CD8-positive, alpha-beta memory T cell (primary cell): ENCODE measurements around the gene BRD9. TPM values are rescaled to one million over a fixed set of nuclear protein-coding genes. Genes with fewer than 3 reads are reported as not detected.

Experiments
- CTCF ChIA-PET: fragments of 350-600 bp; sonication (Branson Sonifier 250); formaldehyde crosslinking; loops from one replicate; lab custom pipeline; 2021; ENCODE audit warnings: antibody characterized with exemption; lab: Charles Lee
- POLR2A ChIA-PET: fragments of 350-600 bp; sonication (Branson Sonifier 250); formaldehyde crosslinking; loops from one replicate; lab custom pipeline; 2021; ENCODE audit warnings: antibody characterized with exemption; lab: Charles Lee
- DNase-seq, 5 donors: peaks; one replicate each; pipeline versions ENCODE4 v3.0.0 to v3.0.0-alpha.2; 2020 to 2022; ENCODE audit warnings: mixed read lengths in 1 of 5
- H3K27ac ChIP-seq: one replicate; pipeline ENCODE4 v1.7.0; 2013; ENCODE audit warnings: low read depth, mild to moderate bottlenecking, low read length, moderate library complexity
- H3K27me3 ChIP-seq: 2 replicates; pipeline ENCODE4 v1.7.0; 2013; ENCODE audit warnings: low read length, mild to moderate bottlenecking; ENCODE audit not compliant: insufficient read depth, poor library complexity, severe bottlenecking
- H3K36me3 ChIP-seq: 2 replicates; pipeline ENCODE4 v1.7.0; 2013; ENCODE audit warnings: mild to moderate bottlenecking, low read length, moderate library complexity; ENCODE audit not compliant: insufficient read depth
- H3K4me1 ChIP-seq: 2 replicates; pipeline ENCODE4 v1.7.0; 2013; ENCODE audit warnings: mild to moderate bottlenecking, low read length, moderate library complexity; ENCODE audit not compliant: insufficient read depth
- H3K4me3 ChIP-seq: 2 replicates; pipeline ENCODE4 v1.7.0; 2013; ENCODE audit warnings: mild to moderate bottlenecking, low read length
- H3K9me3 ChIP-seq: 2 replicates; pipeline ENCODE4 v1.7.0; 2013; ENCODE audit warnings: mild to moderate bottlenecking, low read length
- H3K27ac Mint-ChIP-seq, 8 donors: one replicate each; pipeline ENCODE4 v1.8.0; 2020 to 2021; ENCODE audit warnings: mixed read lengths in 8 of 8, mild to moderate bottlenecking in 6 of 8, inconsistent platforms in 3 of 8, moderate library complexity in 3 of 8
- H3K27me3 Mint-ChIP-seq, 2 donors: one replicate each; pipeline ENCODE4 v1.8.0; 2020 to 2021; ENCODE audit warnings: mixed read lengths in 2 of 2, mild to moderate bottlenecking in 1 of 2, moderate library complexity in 1 of 2
- H3K36me3 Mint-ChIP-seq, 3 donors: one replicate each; pipeline ENCODE4 v1.8.0; 2020 to 2021; ENCODE audit warnings: mixed read lengths in 3 of 3, inconsistent platforms in 1 of 3, mild to moderate bottlenecking in 1 of 3
- H3K4me1 Mint-ChIP-seq, 3 donors: one replicate each; pipeline ENCODE4 v1.8.0; 2020 to 2021; ENCODE audit warnings: mixed read lengths in 3 of 3, inconsistent platforms in 1 of 3, mild to moderate bottlenecking in 1 of 3
- H3K4me3 Mint-ChIP-seq, 7 donors: one replicate each; pipeline ENCODE4 v1.8.0; 2020 to 2021; ENCODE audit warnings: mixed read lengths in 7 of 7, mild to moderate bottlenecking in 6 of 7, moderate library complexity in 4 of 7, inconsistent platforms in 2 of 7
- H3K9me3 Mint-ChIP-seq, 5 donors: one replicate each; pipeline ENCODE4 v1.8.0; 2020 to 2022; ENCODE audit warnings: mixed read lengths in 5 of 5, mild to moderate bottlenecking in 3 of 5, moderate library complexity in 2 of 5, inconsistent platforms in 1 of 5
- polyA plus RNA-seq: library from polyadenylated mRNA; unstranded; fragments of 300-500 nt; fragmentation: Illumina TruSeq; gene quantifications from one replicate; pipeline ENCODE4 v1.2.3, GENCODE V29; 2021
- total RNA-seq, 2 experiments: library from RNA; stranded (reverse); gene quantifications; one replicate each; pipeline ENCODE4 v1.2.3, GENCODE V29; 2021

The BRD9 gene
- total and polyA plus RNA-seq, 3 experiments from 2014 or later = 18.9 to 53.8 (median 52.6) TPM

GRCh38 chr5:868428-869135 lies 24.0 kb downstream of the BRD9 start:
- Mint-ChIP-seq H3K4me1 (peaks cover 0 to 8% (median 3%) of the 10 kb centered on the region in 3 donors), H3K27me3 (no peaks in the 10 kb centered on the region), H3K36me3 (peaks cover 10 to 96% (median 32%) of the 10 kb centered on the region in 3 donors), H3K4me3 (no peak overlapping the region), H3K27ac (peak overlapping the region in 2 of 8 donors; percentile 17 to 46), H3K9me3 (no peaks in the 10 kb centered on the region)
- Histone ChIP-seq H3K9me3 (no peaks in the 10 kb centered on the region), H3K27ac (no peak overlapping the region), H3K4me1 (no peaks in the 10 kb centered on the region), H3K36me3 (peaks cover 51% of the 10 kb centered on the region), H3K27me3 (no peaks in the 10 kb centered on the region), H3K4me3 (no peak overlapping the region)
- POLR2A ChIA-PET = no interaction called here
- CTCF ChIA-PET = no interaction called here
- no peak for DNase-seq

GRCh38 chr5:867300-867870 lies 25.2 kb downstream of the BRD9 start:
- Mint-ChIP-seq H3K27ac (peak overlapping the region in 2 of 8 donors; percentile 15 to 38), H3K27me3 (no peaks in the 10 kb centered on the region), H3K4me1 (peaks cover 0 to 8% (median 0%) of the 10 kb centered on the region in 3 donors), H3K36me3 (peaks cover 10 to 98% (median 28%) of the 10 kb centered on the region in 3 donors), H3K4me3 (no peak overlapping the region), H3K9me3 (no peaks in the 10 kb centered on the region)
- Histone ChIP-seq H3K9me3 (no peaks in the 10 kb centered on the region), H3K27ac (no peak overlapping the region), H3K4me1 (no peaks in the 10 kb centered on the region), H3K36me3 (peaks cover 42% of the 10 kb centered on the region), H3K27me3 (no peaks in the 10 kb centered on the region), H3K4me3 (no peak overlapping the region)
- no peak for DNase-seq
- ChIA-PET POLR2A (no interaction called here), CTCF (no interaction called here)

GRCh38 chr5:865771-866170 lies 26.8 kb downstream of the BRD9 start:
- Histone ChIP-seq H3K36me3 (peaks cover 32% of the 10 kb centered on the region), H3K27ac (no peak overlapping the region), H3K27me3 (no peaks in the 10 kb centered on the region), H3K9me3 (no peaks in the 10 kb centered on the region), H3K4me1 (no peaks in the 10 kb centered on the region), H3K4me3 (no peak overlapping the region)
- H3K27me3 Mint-ChIP-seq = no peaks in the 10 kb centered on the region
- no peaks in the 10 kb centered on the region for H3K9me3 Mint-ChIP-seq
- DNase-seq = no peak
- peaks cover 0 to 8% (median 0%) of the 10 kb centered on the region in 3 donors for H3K4me1 Mint-ChIP-seq
- peak overlapping the region in 1 of 8 donors; percentile 55 for H3K27ac Mint-ChIP-seq
- ChIA-PET POLR2A (no interaction called here), CTCF (no interaction called here)
- H3K36me3 Mint-ChIP-seq = peaks cover 10 to 84% (median 25%) of the 10 kb centered on the region in 3 donors
- no peak overlapping the region for H3K4me3 Mint-ChIP-seq

- H3K9me3 ChIP-seq = no peaks in the 10 kb centered on the region
- H3K27ac Mint-ChIP-seq = no peak overlapping the region
- H3K9me3 Mint-ChIP-seq = no peaks in the 10 kb centered on the region
- DNase-seq = no peak
- POLR2A ChIA-PET = no interaction called here
- peaks cover 10 to 78% (median 21%) of the 10 kb centered on the region in 3 donors for H3K36me3 Mint-ChIP-seq
- peaks cover 28% of the 10 kb centered on the region for H3K36me3 ChIP-seq
- no peak overlapping the region for H3K4me3 Mint-ChIP-seq
- no peaks in the 10 kb centered on the region for H3K27me3 ChIP-seq
- CTCF ChIA-PET = no interaction called here
- H3K27me3 Mint-ChIP-seq = no peaks in the 10 kb centered on the region
- no peak overlapping the region for H3K4me3 ChIP-seq
- H3K27ac ChIP-seq = no peak overlapping the region
- no peaks in the 10 kb centered on the region for H3K4me1 ChIP-seq
- H3K4me1 Mint-ChIP-seq = peaks cover 0 to 8% (median 0%) of the 10 kb centered on the region in 3 donors
Observed at GRCh38 chr5:865168-865521, 27.5 kb downstream of the BRD9 start.

- Histone ChIP-seq H3K36me3 (peaks cover 22% of the 10 kb centered on the region), H3K4me3 (no peak overlapping the region), H3K27ac (no peak overlapping the region), H3K4me1 (no peaks in the 10 kb centered on the region), H3K27me3 (no peaks in the 10 kb centered on the region), H3K9me3 (no peaks in the 10 kb centered on the region)
- Mint-ChIP-seq H3K4me3 (no peak overlapping the region), H3K9me3 (no peaks in the 10 kb centered on the region), H3K27me3 (no peaks in the 10 kb centered on the region), H3K27ac (peak overlapping the region in 1 of 8 donors; percentile 47), H3K36me3 (peaks cover 10 to 73% (median 19%) of the 10 kb centered on the region in 3 donors), H3K4me1 (peaks cover 0 to 8% (median 0%) of the 10 kb centered on the region in 3 donors)
- ChIA-PET CTCF (no interaction called here), POLR2A (no interaction called here)
- DNase-seq = no peak
Observed at GRCh38 chr5:864492-865167, 28.0 kb downstream of the BRD9 start.

GRCh38 chr5:863244-863805 lies 29.3 kb downstream of the BRD9 start:
- Histone ChIP-seq H3K36me3 (peaks cover 9% of the 10 kb centered on the region), H3K27me3 (no peaks in the 10 kb centered on the region), H3K27ac (no peak overlapping the region), H3K9me3 (no peaks in the 10 kb centered on the region), H3K4me1 (no peaks in the 10 kb centered on the region), H3K4me3 (no peak overlapping the region)
- ChIA-PET POLR2A (no interaction called here), CTCF (no interaction called here)
- peaks cover 0 to 8% (median 0%) of the 10 kb centered on the region in 3 donors for H3K4me1 Mint-ChIP-seq
- no peaks in the 10 kb centered on the region for H3K9me3 Mint-ChIP-seq
- H3K4me3 Mint-ChIP-seq = no peak overlapping the region
- DNase-seq = no peak
- H3K36me3 Mint-ChIP-seq = peaks cover 4 to 64% (median 12%) of the 10 kb centered on the region in 3 donors
- peak overlapping the region in 1 of 8 donors; percentile 10 for H3K27ac Mint-ChIP-seq
- no peaks in the 10 kb centered on the region for H3K27me3 Mint-ChIP-seq

GRCh38 chr5:862367-863243 lies 30.0 kb downstream of the BRD9 start:
- DNase-seq = no peak
- Mint-ChIP-seq H3K4me1 (peaks cover 0 to 1% (median 0%) of the 10 kb centered on the region in 3 donors), H3K4me3 (no peak overlapping the region), H3K27me3 (no peaks in the 10 kb centered on the region), H3K9me3 (no peaks in the 10 kb centered on the region), H3K36me3 (peaks cover 4 to 56% (median 6%) of the 10 kb centered on the region in 3 donors), H3K27ac (peak overlapping the region in 1 of 8 donors; percentile 60)
- H3K4me3 ChIP-seq = no peak overlapping the region
- no peaks in the 10 kb centered on the region for H3K4me1 ChIP-seq
- ChIA-PET CTCF (no interaction called here), POLR2A (no interaction called here)
- H3K27me3 ChIP-seq = no peaks in the 10 kb centered on the region
- no peak overlapping the region for H3K27ac ChIP-seq
- peaks cover 3% of the 10 kb centered on the region for H3K36me3 ChIP-seq
- H3K9me3 ChIP-seq = no peaks in the 10 kb centered on the region
